Hematopoietic multipotent progenitor cell treated with erythropoietin and hydrocortisone succinate and interleukin-3 and kit ligand, for 15 days (in vitro differentiated cells): Measurements from ENCODE around the gene NLK.
"Not testable (repeated sequence)": the region's sequence is repeated elsewhere in the genome, so short reads cannot be mapped to it uniquely, and the experiment has no call there.

Experiments used
- DNase-seq: peaks from one replicate; pipeline ENCODE4 v3.0.0-alpha.2; 2015; ENCODE audit warnings: low spot score

NLK gene

GRCh38 chr17:28072936-28073533, 30.6 kb downstream of the NLK start:
- no peak for DNase-seq

DNA sequence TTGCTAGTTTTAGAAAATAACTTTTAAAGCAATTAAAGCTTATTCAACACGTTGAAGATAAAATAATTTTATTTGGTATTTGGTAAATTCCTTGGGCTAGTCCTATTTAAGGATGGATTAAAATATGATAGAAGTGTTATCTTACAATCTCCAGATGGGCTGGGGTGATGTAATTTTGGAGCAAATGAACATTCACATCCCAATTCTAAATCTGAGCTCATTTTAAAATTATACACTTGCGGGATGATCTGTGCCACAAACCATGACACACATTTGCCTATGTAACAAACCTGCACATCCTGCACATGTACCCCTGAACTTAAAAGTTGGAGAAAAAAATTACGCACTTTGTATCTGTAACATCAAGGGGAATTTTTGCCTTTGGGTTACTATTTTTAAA, 31.5 kb downstream of the NLK start:
- no peak for DNase-seq

GRCh38 chr17:28076144-28076543, 33.7 kb downstream of the NLK start:
- no peak for DNase-seq

DNA sequence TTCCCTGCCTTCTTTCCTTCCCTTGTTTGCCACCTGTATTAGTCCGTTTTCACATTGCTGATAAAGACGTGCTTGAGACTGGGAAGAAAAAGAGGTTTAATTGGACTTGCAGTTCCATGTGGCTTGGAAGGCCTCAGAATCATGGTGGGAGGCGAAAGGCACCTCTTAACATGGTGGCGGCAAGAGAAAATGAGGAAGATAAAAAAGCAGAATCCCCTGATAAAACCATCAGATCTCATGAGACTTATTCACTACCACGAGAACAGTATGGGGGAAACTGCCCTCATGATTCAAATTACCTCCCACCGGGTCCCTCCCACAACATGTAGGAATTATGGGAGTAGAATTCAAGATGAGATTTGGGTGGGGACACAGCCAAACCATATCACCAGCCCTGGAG, 34.7 kb downstream of the NLK start:
- not testable (repeated sequence) for DNase-seq

- no peak for DNase-seq
These were observed 36.1 kb downstream of the NLK start for GRCh38 chr17:28078341-28079229.

GRCh38 chr17:28081467-28081866, 39.0 kb downstream of the NLK start:
- DNase-seq = no peak

- DNase-seq = no peak
These were observed 43.3 kb downstream of the NLK start for GRCh38 chr17:28085766-28086165.

- DNase-seq = peak; percentile 32
These were observed 44.0 kb downstream of the NLK start for GRCh38 chr17:28086519-28086918.

GRCh38 chr17:28087743-28088142, 45.3 kb downstream of the NLK start:
- DNase-seq = no peak

GRCh38 chr17:28090551-28090950, 48.1 kb downstream of the NLK start:
- DNase-seq = no peak

GRCh38 chr17:28092088-28092487, 49.6 kb downstream of the NLK start:
- no peak for DNase-seq

DNA sequence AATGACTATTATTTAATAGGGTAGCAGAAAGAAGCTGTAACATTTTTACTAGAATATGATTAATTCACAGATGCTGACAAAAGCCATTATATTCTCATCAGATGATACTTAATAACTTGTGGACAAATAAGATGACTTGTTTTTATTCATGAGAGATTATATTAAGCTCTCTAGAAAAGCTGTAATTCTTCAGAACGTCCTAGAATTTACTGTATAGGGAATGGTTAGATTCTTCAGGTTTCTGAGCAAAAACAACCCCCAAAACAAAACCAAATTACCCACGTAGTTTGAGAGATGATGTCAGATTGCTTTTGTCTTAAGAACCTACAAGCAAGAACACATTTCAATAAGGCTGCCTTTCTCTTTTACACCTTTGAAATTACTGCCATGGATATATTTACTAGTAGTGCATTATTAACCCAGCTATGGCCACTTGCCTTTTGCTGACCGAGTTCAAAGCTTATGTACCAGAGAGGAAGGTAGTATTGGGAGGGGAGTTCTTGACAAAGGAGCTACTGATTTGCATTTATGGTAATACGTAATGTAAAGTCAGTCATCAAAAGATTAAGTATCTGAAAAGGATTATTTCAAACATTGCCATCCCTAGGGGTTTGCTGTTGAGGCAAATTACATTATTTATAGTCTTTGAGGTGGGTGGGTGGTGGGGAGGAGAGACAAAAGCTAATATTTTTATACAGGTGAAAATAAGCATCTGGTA, 51.7 kb downstream of the NLK start:
- no peak for DNase-seq

DNA sequence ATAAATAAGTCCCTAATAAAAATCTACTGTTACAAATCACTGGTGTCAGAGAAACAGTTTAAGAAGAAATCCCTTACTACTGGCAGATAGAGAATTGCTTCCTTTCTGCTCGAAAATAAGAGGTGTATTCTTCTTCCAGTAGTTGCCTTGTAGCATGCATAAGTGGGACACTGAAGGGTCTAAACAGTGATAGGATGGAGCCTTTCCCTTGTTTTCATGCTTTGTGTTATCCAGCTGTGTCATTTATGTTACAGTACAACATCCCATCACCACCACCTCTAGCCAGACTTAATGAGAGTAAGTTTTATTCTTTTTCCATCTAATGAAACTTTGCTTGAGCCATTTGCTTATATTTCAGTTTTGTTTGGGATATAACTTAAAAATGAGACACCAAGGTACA, 54.3 kb downstream of the NLK start:
- no peak for DNase-seq

DNA sequence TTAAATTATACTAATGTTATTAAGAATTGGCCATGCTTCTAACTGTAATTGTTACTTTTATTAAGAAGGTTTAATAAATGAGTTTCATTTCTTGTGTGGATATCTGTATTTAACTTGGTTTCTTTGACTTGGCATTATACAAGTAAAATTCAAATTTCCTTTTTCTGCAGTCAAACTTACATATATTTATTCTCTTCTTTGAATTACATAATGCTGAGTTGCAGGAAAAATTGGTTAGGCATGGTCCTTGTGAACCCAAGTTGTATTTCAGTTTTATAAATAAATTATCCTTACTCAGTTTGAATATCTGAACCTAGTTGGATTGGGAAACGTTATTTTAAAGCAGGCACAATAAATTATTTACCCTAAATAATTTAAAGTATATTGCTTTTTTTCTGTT, 54.8 kb downstream of the NLK start:
- DNase-seq = no peak

DNA sequence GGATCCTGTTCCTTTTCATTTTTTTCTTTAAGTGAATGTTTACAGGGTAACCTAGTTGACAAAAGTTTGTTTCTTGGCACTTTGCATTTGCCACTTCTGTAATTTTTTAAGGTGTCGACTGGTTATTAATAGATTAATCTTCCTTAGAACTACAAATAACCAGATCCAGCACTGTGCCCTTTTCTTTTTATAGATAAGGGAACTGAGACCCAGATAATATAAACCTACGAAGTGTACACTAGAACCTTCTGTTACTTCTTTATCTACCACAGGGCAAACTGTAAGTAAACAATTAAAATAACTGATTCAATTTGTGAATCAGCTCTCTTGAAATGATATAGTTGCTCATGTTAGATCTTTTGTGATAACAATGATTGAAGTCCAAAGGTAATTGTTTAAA, 55.4 kb downstream of the NLK start:
- no peak for DNase-seq

DNA sequence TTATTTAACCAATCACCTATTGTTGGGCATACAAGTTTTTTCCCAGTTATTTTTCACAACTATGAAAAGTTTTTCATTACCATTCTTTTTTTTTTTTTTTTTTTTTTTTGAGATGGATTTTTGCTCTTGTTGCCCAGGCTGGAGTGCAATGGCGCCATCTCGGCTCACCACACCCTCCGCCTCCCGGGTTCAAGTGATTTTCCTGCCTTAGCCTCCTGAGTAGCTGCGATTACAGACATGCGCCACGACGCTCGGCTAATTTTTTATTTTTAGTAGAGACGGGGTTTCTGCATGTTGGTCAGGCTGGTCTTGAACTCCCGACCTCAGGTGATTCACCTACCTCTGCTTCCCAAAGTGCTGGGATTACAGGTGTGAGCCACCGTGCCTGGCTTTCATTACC, 56.1 kb downstream of the NLK start:
- DNase-seq = not testable (repeated sequence)

DNA sequence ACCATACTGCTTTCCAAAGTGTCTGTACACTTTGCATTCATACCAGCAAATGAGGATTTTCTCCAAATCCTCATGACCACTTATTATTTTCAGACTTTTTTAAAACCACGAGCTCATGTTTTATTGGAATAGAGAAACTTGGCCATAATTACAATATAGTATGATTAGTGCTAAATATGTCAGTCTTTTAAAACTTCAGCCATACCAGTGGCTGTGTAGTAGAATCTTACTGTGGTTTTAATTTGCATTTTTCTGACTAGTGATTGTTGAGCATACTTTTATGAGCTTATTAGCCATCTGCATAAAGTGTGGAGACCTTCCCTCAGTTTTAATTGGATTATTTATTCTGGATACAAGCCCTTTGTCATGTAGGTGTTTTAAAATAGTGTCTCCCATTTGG, 57.8 kb downstream of the NLK start:
- DNase-seq = no peak

DNA sequence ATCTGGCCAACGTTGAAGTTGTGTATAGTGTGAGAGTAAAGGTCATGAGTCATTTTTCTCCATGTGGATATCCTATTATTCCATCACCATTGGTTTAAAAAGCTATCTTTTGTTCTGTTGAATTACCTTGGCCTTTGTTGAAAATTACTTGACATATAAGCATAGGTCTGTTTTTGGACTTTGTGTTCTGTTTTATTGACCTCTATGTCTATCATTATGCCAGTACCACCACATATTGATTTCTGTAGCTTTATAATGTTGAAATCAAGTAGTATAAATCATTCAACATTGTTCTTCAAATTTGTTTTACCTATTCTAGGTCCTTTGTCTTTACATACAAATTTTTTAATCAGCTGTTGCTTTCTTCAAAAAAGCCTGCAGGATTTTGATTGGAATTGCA, 58.5 kb downstream of the NLK start:
- DNase-seq = no peak

- DNase-seq = no peak
These were observed 59.4 kb downstream of the NLK start for GRCh38 chr17:28101919-28102318.

DNA sequence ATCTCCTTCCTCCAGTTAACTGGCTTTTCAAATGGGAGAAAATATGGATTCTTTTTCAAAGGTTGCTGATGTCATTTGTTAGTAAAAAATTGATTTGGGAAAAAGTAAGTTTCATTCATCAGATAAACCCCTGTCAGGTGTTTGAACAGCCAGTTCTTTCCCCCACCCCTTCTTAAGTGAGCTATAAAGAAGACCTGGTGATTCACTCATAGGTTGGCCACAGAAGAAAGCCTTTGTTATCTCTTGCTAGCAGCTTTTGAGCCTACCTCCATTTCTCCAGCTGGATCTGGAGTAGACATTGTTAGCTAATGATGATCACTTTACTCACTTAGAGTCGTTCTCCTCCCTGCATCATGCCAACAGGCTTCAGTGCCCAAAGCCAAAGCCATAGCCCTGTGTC, 63.0 kb downstream of the NLK start:
- peak; percentile 38 for DNase-seq

GRCh38 chr17:28110184-28110583, 67.7 kb downstream of the NLK start:
- DNase-seq = no peak

DNA sequence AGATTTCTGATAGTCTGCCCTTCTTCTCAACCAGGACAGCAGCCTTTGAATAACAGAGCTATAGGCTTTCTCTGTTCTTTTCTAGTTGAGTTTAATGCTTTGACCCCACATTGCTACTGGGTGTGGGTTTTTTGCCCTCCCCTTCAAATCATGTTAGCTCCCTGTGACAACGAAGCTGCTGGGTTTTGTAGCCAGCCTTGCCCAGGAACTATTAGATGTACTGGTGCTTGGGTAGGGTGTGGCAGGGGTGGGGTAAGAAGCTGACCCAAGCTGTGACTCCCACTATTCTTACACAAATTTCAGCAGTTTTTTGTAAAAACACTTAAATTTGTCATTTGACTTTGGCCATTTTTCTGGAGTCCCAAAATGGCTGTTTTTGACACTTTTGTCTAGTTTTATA, 69.7 kb downstream of the NLK start:
- no peak for DNase-seq

DNA sequence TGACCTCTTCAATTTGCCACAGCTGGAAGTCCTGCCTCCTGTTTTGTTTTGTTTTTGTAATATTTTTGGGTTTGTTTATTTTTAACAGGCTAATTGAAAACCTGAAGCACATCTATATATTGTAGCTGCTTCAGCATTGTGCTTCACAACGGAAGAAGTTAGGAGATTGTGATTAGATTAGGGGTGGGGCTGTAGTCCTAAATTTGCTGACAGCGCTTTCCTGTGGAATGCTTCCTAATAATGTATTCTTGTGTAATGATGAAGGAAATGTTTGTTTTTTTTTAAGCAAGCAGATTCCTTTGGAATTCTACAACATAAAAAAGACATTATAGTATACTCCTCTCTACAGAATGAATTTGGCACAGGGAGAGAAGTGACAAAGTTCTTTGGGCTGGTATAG, 70.1 kb downstream of the NLK start:
- no peak for DNase-seq
